ENCODE results near the gene RNF180.
"Not testable (repeated sequence)": the region's sequence is repeated elsewhere in the genome, so short reads cannot be mapped to it uniquely, and the experiment has no call there.

RNF180 gene

GRCh38 chr5:64407103-64407825 is 241.6 kb downstream of the RNF180 start:
- FAIRE-seq, result not testable (repeated sequence)

- FAIRE-seq, result no peak
These were observed 251.7 kb downstream of the RNF180 start for GRCh38 chr5:64417390-64417789.

GRCh38 chr5:64418013-64418412 is 252.4 kb downstream of the RNF180 start:
- FAIRE-seq, result no peak

All from G401.6 (cell line).